Suprapubic skin (tissue), 4 donors: ENCODE measurements around the gene SCAANT1.

Source experiments
- EP300 ChIP-seq: sonication (generic); formaldehyde crosslinking; IDR thresholded peaks from one replicate; pipeline ENCODE4 v1.6.1; 2017; ENCODE audit warnings: antibody characterized with exemption
- POLR2A ChIP-seq, 2 donors: fragments of 450-650 bp; IDR thresholded peaks; one replicate each; pipeline ENCODE4 v1.6.1; 2017; ENCODE audit warnings: antibody characterized with exemption in 2 of 2, mild to moderate bottlenecking in 2 of 2, moderate library complexity in 2 of 2
- POLR2AphosphoS5 ChIP-seq, 3 donors: sonication (generic); formaldehyde crosslinking; IDR thresholded peaks; one replicate each; pipeline ENCODE4 v1.6.1; 2017; ENCODE audit warnings: antibody characterized with exemption in 3 of 3
- TF ChIP-seq, protein P1 (sequence below), 2 donors: fragments of 200-600 bp in 1 of 2; fragments of 450-650 bp in 1 of 2; sonication (generic) in 1 of 2; IDR thresholded peaks; one replicate each; pipeline ENCODE4 v1.5.1; 2016 to 2019; ENCODE audit warnings: antibody characterized with exemption in 2 of 2, mild to moderate bottlenecking in 1 of 2, moderate library complexity in 1 of 2

GRCh38 chr3:63918321-63918720 is 6.1 kb upstream of the SCAANT1 start:
- TF ChIP-seq, protein P1, sequence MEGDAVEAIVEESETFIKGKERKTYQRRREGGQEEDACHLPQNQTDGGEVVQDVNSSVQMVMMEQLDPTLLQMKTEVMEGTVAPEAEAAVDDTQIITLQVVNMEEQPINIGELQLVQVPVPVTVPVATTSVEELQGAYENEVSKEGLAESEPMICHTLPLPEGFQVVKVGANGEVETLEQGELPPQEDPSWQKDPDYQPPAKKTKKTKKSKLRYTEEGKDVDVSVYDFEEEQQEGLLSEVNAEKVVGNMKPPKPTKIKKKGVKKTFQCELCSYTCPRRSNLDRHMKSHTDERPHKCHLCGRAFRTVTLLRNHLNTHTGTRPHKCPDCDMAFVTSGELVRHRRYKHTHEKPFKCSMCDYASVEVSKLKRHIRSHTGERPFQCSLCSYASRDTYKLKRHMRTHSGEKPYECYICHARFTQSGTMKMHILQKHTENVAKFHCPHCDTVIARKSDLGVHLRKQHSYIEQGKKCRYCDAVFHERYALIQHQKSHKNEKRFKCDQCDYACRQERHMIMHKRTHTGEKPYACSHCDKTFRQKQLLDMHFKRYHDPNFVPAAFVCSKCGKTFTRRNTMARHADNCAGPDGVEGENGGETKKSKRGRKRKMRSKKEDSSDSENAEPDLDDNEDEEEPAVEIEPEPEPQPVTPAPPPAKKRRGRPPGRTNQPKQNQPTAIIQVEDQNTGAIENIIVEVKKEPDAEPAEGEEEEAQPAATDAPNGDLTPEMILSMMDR (IDR thresholded peaks at IDR 0.05), result no peak
- TF ChIP-seq POLR2A (IDR thresholded peaks at IDR 0.05) (no peak), POLR2AphosphoS5 (IDR thresholded peaks at IDR 0.05) (no peak), EP300 (no peak)
